GM10847 (cell line): Measurements from ENCODE around the gene TNRC18.

Experiments
- POLR2A ChIP-seq: IDR thresholded peaks from 2 replicates; pipeline ENCODE4 v1.6.1; 2011; ENCODE audit not compliant: insufficient read length; ENCODE audit errors: extremely low read depth

The TNRC18 gene

GRCh38 chr7:5320802-5321396 lies 102.7 kb downstream of the TNRC18 start:
- TF ChIP-seq POLR2A, result no peak

GRCh38 chr7:5320391-5320790 lies 103.2 kb downstream of the TNRC18 start:
- TF ChIP-seq POLR2A, result no peak

- TF ChIP-seq POLR2A, result no peak
Measured at GRCh38 chr7:5315761-5316160, 107.9 kb downstream of the TNRC18 start.

- TF ChIP-seq POLR2A, result no peak
Measured at GRCh38 chr7:5314864-5315263, 108.8 kb downstream of the TNRC18 start.

- no peak for TF ChIP-seq POLR2A
Measured at GRCh38 chr7:5310822-5311405, 112.7 kb downstream of the TNRC18 start.

- no peak for TF ChIP-seq POLR2A
Measured at GRCh38 chr7:5309146-5309545, 114.5 kb downstream of the TNRC18 start.

- TF ChIP-seq POLR2A, result no peak
Measured at GRCh38 chr7:5303591-5304505, 119.8 kb downstream of the TNRC18 start.

GRCh38 chr7:5303061-5303460 lies 120.6 kb downstream of the TNRC18 start:
- TF ChIP-seq POLR2A, result no peak

- TF ChIP-seq POLR2A, result no peak
Measured at GRCh38 chr7:5302577-5302976, 121.1 kb downstream of the TNRC18 start.

GRCh38 chr7:5300366-5300765 lies 123.3 kb downstream of the TNRC18 start:
- no peak for TF ChIP-seq POLR2A

GRCh38 chr7:5296611-5297226 lies 126.9 kb downstream of the TNRC18 start:
- no peak for TF ChIP-seq POLR2A

GRCh38 chr7:5296015-5296610 lies 127.5 kb downstream of the TNRC18 start:
- TF ChIP-seq POLR2A, result no peak

GRCh38 chr7:5295039-5296014 lies 128.3 kb downstream of the TNRC18 start:
- TF ChIP-seq POLR2A, result no peak

- TF ChIP-seq POLR2A, result no peak
Measured at GRCh38 chr7:5294169-5294987, 129.3 kb downstream of the TNRC18 start.

GRCh38 chr7:5291301-5291700 lies 132.3 kb downstream of the TNRC18 start:
- no peak for TF ChIP-seq POLR2A
